Skeletal muscle satellite cell (primary cell): ENCODE results near the gene GDNF. TPM values are rescaled to one million over a fixed set of nuclear protein-coding genes. Genes with fewer than 3 reads are reported as not detected.

Experiments used
- H3K27me3 ChIP-seq: 2 replicates; pipeline ENCODE4 v1.7.0; 2013; ENCODE audit warnings: low read length; ENCODE audit not compliant: control insufficient read depth, insufficient read depth
- H3K36me3 ChIP-seq: 2 replicates; pipeline ENCODE4 v1.7.0; 2013; ENCODE audit warnings: mild to moderate bottlenecking, control low read depth, low read length; ENCODE audit not compliant: insufficient read depth
- H3K4me1 ChIP-seq: 2 replicates; pipeline ENCODE4 v1.7.0; 2013; ENCODE audit warnings: low read length; ENCODE audit not compliant: control insufficient read depth, insufficient read depth
- H3K4me2 ChIP-seq: 2 replicates; pipeline ENCODE4 v1.7.0; 2013; ENCODE audit warnings: mild to moderate bottlenecking, low read length
- H3K4me3 ChIP-seq: 2 replicates; pipeline ENCODE4 v1.7.0; 2013; ENCODE audit warnings: low read length
- H3K9ac ChIP-seq: 2 replicates; pipeline ENCODE4 v1.7.0; 2013; ENCODE audit warnings: mild to moderate bottlenecking, low read depth, low read length, moderate library complexity
- H3K9me3 ChIP-seq: replicated peaks from 2 replicates; pipeline ENCODE4 v1.7.0; 2013; ENCODE audit warnings: mild to moderate bottlenecking, control low read depth, low read length
- total RNA-seq: library from RNA; depleted of rRNA; stranded (reverse); fragments of >200 nt; gene quantifications from 2 replicates; pipeline ENCODE4 v1.2.3, GENCODE V29; 2012; rRNA removed

The GDNF gene, protein sequence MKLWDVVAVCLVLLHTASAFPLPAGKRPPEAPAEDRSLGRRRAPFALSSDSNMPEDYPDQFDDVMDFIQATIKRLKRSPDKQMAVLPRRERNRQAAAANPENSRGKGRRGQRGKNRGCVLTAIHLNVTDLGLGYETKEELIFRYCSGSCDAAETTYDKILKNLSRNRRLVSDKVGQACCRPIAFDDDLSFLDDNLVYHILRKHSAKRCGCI
- total RNA-seq, result 0.25 and 1.1 TPM in 2 replicates

DNA sequence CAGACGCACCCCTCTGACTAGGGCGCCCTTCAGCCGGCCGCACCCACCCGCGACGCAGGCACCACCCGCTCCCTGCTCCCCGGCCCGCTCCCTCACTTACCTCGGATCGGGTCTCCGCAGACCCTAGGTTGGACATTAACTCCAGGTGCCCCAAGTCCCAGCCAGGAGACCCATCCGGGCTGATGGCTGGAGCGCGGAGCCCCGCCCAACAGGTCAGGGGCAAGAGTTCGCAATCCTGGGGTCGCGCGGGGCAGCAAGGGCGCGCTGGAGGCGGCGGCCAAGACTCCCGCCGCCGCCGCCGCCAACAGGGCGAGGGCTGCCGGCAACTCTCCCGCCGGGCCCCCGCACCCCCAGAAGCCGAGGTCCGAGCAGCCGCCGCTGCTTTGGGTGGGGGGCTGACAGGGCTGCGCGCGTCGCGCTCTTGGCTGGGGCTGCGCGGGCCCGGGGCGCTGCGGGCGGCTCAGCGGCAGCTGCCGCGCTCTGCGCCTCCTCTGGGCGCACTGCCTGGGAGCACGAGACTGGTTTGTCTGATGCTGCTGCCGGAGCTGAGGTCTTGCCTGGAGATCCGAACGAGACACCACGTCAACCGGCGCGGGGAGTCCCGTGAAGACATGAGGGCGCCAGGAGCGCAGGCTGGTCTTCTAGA is at the start of gene GDNF:
Gene GDNF, minus strand, starts transcription at position 635 of the 646 bp plus-strand sequence. CDS start 5,245 bp downstream, outside the sequence.
- H3K9ac ChIP-seq, result peak within 1 kb of the TSS; percentile 58

DNA sequence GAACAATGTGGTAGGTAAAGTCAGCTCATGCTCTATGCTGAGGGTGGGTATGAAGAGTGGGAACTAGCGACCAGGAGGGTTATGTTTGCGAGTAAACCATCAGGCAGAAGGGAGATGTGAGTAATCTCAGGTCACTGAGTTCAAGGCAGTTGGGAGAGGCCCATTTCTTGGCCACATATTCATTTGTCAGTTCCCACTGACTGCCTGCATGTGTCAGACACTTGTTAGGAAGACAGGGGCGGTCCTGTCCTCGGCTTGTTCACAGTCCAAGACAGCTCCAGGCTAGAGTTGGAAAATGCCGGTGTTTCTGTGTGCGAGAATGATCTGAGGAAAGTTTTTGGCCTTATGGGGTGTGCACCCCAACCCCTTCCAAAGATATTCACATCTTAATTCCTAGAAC is 48.6 kb upstream of the GDNF start:
- Histone ChIP-seq H3K4me2 (no peak overlapping the region), H3K4me1 (peaks cover 16% of the 10 kb centered on the region), H3K36me3 (no peaks in the 10 kb centered on the region), H3K4me3 (no peak overlapping the region), H3K27me3 (no peaks in the 10 kb centered on the region), H3K9me3 (no peaks in the 10 kb centered on the region), H3K9ac (no peak overlapping the region)

More for the DNA sequence above, at the start of gene GDNF:
- Histone ChIP-seq H3K36me3 (no peaks in the 10 kb centered on the region), H3K4me1 (peaks cover 38% of the 10 kb centered on the region), H3K4me3 (peak within 1 kb of the TSS; percentile 73), H3K4me2 (peak within 1 kb of the TSS; percentile 96), H3K9me3 (no peaks in the 10 kb centered on the region), H3K27me3 (peaks cover 29% of the 10 kb centered on the region)

DNA sequence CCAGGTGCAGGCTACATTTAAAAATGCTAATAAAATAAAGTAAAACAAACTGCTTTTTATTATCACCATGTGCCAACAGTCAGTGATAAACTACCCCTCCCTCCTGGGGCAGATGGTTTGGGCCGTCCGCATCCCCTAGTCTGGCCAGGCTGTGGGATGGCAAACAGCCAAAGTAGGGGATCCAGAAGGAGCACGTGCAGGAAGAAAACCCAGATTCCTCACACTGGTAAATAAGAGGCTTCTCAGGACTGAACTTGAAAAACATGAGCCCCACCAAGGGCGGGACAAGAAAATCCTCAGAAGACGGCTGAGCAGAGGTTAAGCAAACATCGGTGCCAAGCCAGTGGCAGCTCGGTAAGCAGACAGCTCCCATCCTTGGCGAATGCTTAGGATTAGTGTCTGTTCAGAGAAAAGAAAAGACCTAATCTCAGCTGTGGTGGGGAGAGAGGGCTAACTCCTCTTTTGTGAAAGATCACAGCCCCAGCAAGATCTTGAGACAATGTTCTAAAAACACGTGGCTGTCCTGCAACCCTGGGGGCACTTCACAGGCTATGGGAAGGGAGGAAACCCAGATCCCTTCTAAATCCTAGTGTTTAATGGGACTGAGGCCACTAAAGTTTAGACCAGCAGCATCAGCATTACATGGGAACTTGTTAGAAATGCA is 46.5 kb upstream of the GDNF start:
- no peaks in the 10 kb centered on the region for H3K36me3 ChIP-seq
- H3K4me3 ChIP-seq, result no peak overlapping the region
- H3K4me1 ChIP-seq, result peaks cover 23% of the 10 kb centered on the region
- no peak overlapping the region for H3K9ac ChIP-seq
- H3K4me2 ChIP-seq, result no peak overlapping the region
- H3K9me3 ChIP-seq, result no peaks in the 10 kb centered on the region
- H3K27me3 ChIP-seq, result peaks cover under 1% of the 10 kb centered on the region

GRCh38 chr5:37882636-37883035 is 42.8 kb upstream of the GDNF start:
- Histone ChIP-seq H3K4me3 (no peak overlapping the region), H3K4me1 (peaks cover 7% of the 10 kb centered on the region), H3K36me3 (no peaks in the 10 kb centered on the region), H3K27me3 (peaks cover 16% of the 10 kb centered on the region), H3K9ac (no peak overlapping the region), H3K4me2 (no peak overlapping the region), H3K9me3 (no peaks in the 10 kb centered on the region)

DNA sequence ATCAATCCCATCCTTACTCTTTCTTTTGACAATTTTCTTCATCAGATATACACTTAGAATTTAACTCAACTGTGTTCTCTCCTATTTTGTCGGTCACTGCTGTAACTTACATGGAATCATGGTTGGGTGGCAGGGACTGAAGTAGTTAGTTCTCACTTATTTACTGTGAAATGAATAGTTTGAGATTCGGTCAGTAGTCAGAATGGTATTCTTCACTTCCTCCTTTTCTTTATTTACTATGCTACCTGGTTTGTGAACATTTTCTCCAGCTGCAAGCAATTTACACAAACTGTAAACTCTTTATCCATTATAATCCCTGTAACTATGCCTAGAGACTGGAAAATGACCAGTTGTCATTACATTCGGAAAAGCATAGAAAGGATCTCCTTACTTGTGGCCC is 41.5 kb upstream of the GDNF start:
- H3K9me3 ChIP-seq, result no peaks in the 10 kb centered on the region
- no peak overlapping the region for H3K4me2 ChIP-seq
- no peak overlapping the region for H3K4me3 ChIP-seq

DNA sequence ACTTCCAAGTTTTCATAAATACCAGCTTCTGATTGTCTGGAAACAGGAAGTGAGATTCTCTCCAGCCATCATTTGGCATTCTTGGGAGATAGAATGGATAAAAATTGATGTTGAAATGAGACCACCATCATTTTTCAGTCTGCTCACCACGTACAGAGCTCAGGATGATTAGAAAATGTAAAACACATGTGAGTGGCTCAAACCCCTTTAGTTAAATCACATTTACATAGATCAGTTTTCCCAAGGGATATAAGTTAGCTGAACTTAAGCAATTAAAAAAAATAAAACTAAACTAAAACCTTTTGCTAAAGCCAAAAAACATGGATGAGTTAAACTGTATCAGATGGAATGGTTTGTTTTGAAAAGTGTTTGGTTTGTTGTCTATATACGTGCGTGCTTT is 37.1 kb upstream of the GDNF start:
- Histone ChIP-seq H3K27me3 (peaks cover 16% of the 10 kb centered on the region), H3K4me1 (no peaks in the 10 kb centered on the region), H3K4me2 (no peak overlapping the region), H3K36me3 (no peaks in the 10 kb centered on the region), H3K9me3 (no peaks in the 10 kb centered on the region), H3K4me3 (no peak overlapping the region), H3K9ac (no peak overlapping the region)

More for the DNA sequence above, 41.5 kb upstream of the GDNF start:
- H3K27me3 ChIP-seq, result peaks cover 16% of the 10 kb centered on the region
- peaks cover 7% of the 10 kb centered on the region for H3K4me1 ChIP-seq
- H3K9ac ChIP-seq, result no peak overlapping the region
- H3K36me3 ChIP-seq, result no peaks in the 10 kb centered on the region

DNA sequence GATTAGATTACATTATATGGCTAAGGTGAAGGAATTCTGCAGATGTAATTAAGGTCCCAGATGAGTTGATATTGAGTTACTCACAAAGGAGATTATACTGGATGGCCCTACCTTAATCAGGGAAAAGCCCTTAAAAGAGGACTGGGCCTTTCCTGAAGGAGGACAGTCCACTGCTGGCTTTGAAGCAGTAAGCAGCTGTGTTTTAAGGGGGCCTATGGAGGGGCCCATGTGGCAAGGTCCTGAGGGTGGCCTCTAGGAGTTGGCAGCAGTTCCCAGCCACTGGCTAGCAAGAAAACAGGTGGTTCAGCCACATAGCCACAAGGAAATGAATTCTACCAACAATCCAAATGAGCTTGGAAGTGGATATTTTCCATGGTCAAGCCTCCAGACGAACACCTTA is 36.4 kb upstream of the GDNF start:
- Histone ChIP-seq H3K27me3 (peaks cover 14% of the 10 kb centered on the region), H3K4me1 (no peaks in the 10 kb centered on the region), H3K4me3 (no peak overlapping the region), H3K9me3 (no peaks in the 10 kb centered on the region), H3K9ac (no peak overlapping the region), H3K4me2 (no peak overlapping the region), H3K36me3 (no peaks in the 10 kb centered on the region)

DNA sequence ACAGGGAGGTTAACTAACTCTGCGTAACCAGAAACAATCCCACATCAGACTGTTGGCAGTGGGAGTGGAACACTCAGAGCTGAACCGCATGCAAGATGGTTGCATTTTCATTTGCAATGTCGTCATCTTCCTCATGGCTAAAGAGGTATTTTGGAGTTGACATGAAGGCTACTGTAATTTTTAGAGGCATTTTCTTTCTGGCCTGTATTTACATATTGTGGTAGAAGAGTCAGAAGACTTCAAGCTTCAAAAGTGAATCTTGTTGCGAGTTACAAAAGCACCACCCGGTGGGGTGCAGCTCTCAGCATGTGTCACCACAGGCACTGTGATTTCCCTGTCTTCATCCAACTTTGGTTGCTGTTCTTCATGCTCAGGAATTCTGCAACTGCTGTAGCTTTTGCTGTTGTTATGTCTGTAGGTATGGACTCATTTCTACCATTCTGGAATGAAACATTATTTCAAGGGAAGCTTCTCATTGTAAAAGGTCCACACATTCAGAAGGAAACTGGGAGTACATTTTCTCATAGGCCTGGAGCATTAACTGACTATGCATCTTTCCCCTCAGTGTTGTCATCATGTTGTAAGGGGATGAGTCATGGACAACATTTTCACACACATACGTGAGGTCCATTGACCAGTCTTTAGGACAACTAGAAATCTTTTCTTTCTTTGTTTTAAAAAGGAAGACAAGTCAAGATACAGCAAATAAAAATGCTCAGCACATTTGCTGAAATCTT is 35.4 kb upstream of the GDNF start:
- H3K4me3 ChIP-seq, result no peak overlapping the region
- no peaks in the 10 kb centered on the region for H3K4me1 ChIP-seq
- H3K9me3 ChIP-seq, result no peaks in the 10 kb centered on the region
- no peaks in the 10 kb centered on the region for H3K36me3 ChIP-seq
- peaks cover 10% of the 10 kb centered on the region for H3K27me3 ChIP-seq
- H3K4me2 ChIP-seq, result no peak overlapping the region
- H3K9ac ChIP-seq, result no peak overlapping the region

DNA sequence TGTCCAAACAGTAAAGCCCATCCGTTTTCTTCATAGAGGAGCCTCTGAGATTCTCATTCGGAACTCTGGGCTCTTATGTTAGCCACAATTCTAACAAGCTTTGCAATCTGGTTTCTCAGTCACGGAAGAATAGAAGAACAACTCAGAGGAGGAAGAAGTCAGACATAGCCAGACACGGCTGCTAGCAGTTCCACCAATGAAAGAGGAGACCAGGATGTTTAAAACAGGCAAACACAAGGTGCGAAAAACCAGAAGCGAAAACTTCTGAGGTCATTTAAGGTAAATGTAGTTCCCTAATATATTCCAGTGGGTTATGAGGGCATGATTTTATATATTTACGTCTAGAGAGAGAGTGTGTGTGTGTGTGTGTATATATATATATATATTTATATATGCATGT is 34.1 kb upstream of the GDNF start:
- Histone ChIP-seq H3K27me3 (peaks cover 4% of the 10 kb centered on the region), H3K4me2 (no peak overlapping the region), H3K9ac (no peak overlapping the region), H3K4me3 (no peak overlapping the region), H3K4me1 (no peaks in the 10 kb centered on the region), H3K9me3 (no peaks in the 10 kb centered on the region), H3K36me3 (no peaks in the 10 kb centered on the region)

DNA sequence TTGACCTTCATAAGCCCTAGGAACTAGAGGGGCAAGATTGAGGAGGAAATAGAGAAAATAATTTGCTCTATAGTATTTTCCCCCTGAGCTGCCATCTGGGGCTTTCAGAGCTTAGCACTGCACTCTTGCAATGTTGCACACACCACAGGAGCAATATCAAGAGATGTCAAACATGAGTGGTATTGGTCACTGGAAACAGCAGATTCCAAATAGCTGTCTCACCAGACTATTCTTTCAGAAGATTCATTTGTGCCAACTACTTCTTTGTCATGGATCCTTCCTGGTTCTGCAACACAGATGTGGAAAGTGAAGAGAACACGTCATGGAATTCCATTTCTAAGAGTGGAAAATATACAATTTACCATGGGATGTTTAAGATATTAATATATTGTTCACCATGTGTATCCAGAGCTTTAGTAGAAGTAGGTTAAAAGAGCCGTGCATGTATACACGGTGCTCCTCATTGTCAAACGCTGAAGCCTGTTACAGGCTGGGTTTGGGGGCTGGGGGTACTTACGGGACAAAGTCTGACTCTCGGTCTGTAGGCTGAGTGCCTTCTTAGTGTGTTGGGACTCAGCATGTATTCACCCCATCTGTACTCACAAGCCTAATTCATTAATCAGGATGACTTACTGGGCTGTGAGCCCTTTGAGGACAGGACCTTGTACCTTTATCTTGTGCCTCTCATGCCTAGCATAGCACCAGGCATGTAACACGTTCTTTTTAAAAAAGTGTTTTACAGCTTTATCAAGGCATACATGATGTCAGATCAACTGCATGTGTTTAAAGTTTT is 31.4 kb upstream of the GDNF start:
- Histone ChIP-seq H3K4me2 (no peak overlapping the region), H3K9ac (no peak overlapping the region), H3K4me1 (no peaks in the 10 kb centered on the region), H3K9me3 (no peaks in the 10 kb centered on the region), H3K36me3 (no peaks in the 10 kb centered on the region), H3K27me3 (no peaks in the 10 kb centered on the region), H3K4me3 (no peak overlapping the region)

DNA sequence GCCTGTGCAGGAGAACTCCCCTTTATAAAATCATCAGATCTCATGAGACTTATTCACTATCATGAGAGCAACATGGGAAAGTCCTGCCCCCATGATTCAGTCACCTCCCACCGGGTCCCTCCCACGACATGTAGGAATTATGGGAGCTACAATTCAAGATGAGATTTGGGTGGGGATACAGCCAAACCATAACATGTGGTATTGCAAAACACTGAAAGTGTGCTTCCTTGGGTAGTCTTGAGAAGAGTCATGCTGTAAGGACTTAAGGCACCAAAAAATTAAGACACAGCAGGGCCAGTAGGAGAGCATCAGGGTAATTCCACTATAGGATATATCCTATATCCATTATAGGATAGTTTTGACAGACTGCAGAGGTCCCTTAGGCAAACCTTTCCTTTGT is 29.4 kb upstream of the GDNF start:
- Histone ChIP-seq H3K4me2 (no peak overlapping the region), H3K9me3 (no peaks in the 10 kb centered on the region), H3K9ac (no peak overlapping the region), H3K4me1 (no peaks in the 10 kb centered on the region), H3K36me3 (no peaks in the 10 kb centered on the region), H3K4me3 (no peak overlapping the region), H3K27me3 (no peaks in the 10 kb centered on the region)
